GM18517 (cell line): ENCODE results near the gene SMYD3.
A peak's percentile ranks its signal among the peaks of the same experiment; 100 is the strongest.

Experiments used
- ATAC-seq: cut with Tn5 transposase; IDR thresholded peaks from one replicate; pipeline ENCODE4 v1.9.1; 2021; ENCODE audit warnings: mild to moderate bottlenecking, moderate library complexity; ENCODE audit not compliant: unreplicated experiment

Gene SMYD3

GRCh38 chr1:246187834-246188372 lies 319.2 kb downstream of the SMYD3 start:
- ATAC-seq: no peak

DNA sequence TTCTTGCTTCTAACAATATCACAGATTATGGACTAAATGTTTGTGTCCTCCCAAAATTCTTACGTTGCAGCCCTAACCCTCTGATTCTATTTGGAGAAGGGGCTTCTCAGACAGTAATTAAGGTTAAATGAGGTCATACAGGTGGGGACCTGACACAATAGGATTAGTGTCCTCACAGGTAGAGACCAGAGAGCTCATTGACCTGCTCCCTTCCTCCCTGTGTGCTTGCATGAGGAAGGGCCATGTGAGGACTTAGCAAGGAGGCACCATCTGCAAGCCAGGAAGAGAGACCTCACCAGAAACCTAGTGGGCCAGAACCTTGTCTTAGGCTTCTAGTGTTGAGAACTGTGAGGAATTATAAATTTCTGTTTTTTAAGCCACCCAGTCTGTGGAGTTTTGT lies 322.6 kb downstream of the SMYD3 start:
- no peak for ATAC-seq

- ATAC-seq: no peak
These were observed 324.8 kb downstream of the SMYD3 start for GRCh38 chr1:246182149-246182851.

DNA sequence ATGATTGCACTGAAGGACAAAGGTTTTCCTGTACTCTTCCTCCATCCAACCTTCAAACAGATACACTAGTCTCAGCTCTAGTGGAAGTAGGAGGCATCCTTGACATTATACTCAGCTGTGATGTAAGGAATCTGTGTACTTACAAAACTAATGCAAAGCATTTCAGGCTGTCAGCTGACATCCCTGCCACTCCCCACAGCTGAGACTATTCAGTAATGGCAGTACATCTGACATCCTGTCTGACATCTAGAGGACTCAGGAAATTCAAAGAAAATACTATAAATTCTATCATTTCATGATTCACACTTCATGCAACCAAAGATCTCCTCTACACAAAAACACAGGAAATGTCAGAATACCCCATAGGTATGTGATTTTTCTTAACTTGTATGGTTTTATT lies 325.8 kb downstream of the SMYD3 start:
- ATAC-seq: no peak

GRCh38 chr1:246179401-246179800 lies 327.7 kb downstream of the SMYD3 start:
- no peak for ATAC-seq

- ATAC-seq: no peak
These were observed 328.3 kb downstream of the SMYD3 start for GRCh38 chr1:246178717-246179311.

DNA sequence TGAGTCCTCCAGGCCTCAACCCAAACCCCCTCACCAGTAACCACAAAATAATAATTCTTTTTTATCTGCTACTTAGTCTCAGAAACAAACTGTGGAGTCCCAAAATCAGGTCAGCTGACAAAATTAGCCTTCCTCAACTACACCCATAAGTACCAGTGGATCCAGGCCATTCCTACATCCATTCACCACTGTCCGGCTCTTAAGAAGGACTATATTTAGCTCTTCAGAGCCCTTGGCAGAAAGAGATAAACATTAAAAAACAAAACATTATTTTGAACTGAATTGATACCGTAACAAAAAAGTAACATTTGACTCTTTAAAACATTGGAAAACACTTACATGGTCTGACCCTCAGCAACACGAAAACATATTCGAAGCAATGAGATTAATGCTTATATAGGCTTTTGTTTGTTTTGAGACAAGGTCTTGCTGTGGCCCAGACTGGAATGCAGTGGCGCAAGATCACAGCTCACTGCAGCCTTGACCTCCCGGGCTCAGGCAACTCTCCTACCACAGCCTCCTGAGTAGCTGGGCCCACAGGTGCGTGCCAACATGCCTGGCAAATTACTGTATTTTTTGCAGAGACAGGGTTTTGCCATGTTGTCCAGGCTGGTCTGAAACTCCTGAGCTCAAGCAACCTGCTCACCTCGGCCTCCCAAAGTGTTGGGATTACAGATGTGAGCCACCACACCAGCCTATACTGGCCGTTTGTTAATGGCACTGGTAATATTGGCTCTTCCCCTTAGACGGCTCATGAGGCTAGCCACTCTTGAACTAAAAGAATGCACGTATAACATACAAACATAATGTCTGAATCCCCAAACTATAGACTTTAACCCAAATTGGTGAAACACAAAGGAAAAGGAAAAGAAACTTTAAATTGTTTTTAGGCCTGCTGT lies 330.7 kb downstream of the SMYD3 start:
- no peak for ATAC-seq

GRCh38 chr1:246170574-246171261 lies 336.4 kb downstream of the SMYD3 start:
- peak; percentile 87 for ATAC-seq

- ATAC-seq: no peak
These were observed 337.6 kb downstream of the SMYD3 start for GRCh38 chr1:246169486-246169885.

DNA sequence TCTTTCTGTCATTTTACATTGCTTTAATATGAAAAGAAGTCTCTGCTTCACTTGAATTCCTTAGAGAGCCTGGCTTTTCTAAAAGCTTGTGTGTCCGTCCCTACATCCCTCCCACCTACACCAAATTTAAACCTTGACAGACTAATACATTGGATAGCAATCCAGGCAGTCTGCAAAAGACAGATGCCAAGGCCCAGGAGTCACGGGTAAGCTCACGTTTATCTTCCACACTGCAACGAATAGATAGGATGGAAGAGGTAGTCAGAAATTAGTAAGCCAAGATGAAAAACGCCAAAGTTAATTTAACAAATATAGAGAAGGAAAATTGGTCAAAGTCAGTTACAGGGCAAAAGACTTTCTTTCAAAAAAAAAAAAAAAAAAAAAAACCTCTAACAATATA lies 338.1 kb downstream of the SMYD3 start:
- ATAC-seq: no peak

- no peak for ATAC-seq
These were observed 340.2 kb downstream of the SMYD3 start for GRCh38 chr1:246166841-246167240.

GRCh38 chr1:246165826-246166709 lies 341.0 kb downstream of the SMYD3 start:
- no peak for ATAC-seq

- no peak for ATAC-seq
These were observed 342.3 kb downstream of the SMYD3 start for GRCh38 chr1:246164764-246165163.

- ATAC-seq: no peak
These were observed 344.5 kb downstream of the SMYD3 start for GRCh38 chr1:246162560-246162959.

DNA sequence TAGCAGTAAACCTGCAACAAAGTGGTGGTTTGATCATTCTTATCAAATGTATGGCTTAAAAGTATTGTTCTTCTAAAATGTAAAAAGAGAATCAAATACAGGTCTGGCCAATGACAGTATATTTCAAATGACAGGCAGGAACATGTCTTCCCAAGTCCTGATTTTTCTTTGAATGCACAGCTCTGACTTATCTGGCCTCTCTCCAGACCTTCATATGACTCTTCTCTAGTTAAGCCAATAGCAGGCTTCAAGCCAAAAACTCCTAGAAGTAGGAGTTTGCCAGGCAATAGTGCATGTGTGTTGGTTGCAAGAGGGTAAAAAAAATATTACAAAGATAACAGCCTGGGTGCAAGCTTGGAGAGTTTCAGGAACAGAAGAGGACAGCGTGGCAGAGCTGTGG lies 345.5 kb downstream of the SMYD3 start:
- ATAC-seq: no peak

GRCh38 chr1:246160905-246161304 lies 346.2 kb downstream of the SMYD3 start:
- ATAC-seq: no peak

DNA sequence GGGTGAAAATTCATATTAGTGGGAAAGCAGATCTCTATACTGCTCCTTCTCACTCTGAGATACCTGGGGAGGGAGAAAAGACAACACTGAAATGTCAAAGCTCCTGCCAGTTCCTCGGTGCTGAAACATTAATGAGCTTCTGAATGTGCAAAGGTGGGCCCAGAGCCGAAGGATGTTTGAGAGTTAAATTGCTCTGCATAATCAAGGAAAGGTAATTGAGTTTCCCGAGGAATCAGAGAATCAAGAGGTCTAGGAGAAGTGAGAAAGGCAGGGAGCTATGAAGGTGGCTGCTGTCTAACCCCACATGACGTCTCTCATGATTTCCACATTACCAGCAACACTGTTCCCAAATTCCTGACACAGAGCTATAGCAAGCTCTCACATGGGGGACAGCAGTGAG lies 346.7 kb downstream of the SMYD3 start:
- no peak for ATAC-seq

DNA sequence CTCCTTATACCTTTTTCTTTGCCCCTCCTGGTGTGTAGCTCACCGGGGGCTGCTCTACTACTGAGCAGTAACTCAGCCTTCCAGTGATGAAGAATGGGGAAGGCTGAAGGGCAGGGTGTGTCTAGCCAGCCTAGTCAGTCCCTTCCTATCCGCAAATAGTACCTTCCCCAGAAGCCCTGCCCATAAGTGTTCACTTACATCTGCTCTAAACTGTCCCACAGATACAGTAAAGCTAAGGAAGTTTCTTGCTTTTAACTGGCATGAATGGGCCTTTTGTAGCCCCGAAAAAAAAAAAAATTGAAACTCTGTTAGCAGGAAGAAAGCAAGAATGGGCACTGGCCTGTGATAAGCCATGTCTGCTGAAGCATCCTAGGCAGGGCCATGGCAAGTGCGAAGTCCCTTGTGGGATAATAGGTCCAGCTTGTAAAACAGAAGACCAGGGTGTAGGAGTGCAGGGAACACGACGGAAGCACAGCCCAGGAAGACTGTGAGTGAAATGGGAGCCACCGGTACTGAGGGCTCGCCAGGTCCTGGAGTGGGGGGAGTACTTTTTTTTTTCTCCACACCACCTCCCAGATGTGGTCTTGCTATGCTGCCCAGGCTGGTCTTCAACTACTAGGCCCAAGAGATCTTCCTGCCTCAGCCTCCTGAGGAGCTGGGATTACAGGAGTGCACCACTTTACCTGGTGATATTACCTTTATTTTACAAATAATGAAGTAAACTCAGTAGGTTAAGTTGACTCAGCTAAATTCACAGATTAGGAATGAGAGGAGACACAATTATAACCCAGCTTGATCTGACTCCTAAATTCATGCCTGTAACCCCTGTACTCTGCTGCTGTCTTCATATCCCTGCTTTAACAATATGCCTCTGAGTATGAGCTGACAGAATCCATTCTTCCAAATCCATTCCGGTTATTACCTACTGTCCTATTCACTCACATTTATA lies 347.5 kb downstream of the SMYD3 start:
- no peak for ATAC-seq

GRCh38 chr1:246158131-246158530 lies 348.9 kb downstream of the SMYD3 start:
- ATAC-seq: no peak
